Germinal center (tissue), 1 donor: Measurements from ENCODE around the gene TIAM2.
"Not testable (repeated sequence)": the region's sequence is repeated elsewhere in the genome, so short reads cannot be mapped to it uniquely, and the experiment has no call there.

Source experiments
- DNase-seq: peaks from one replicate; pipeline ENCODE4 v3.0.0; 2012; ENCODE audit warnings: mixed read lengths, low spot score

Gene TIAM2

DNA sequence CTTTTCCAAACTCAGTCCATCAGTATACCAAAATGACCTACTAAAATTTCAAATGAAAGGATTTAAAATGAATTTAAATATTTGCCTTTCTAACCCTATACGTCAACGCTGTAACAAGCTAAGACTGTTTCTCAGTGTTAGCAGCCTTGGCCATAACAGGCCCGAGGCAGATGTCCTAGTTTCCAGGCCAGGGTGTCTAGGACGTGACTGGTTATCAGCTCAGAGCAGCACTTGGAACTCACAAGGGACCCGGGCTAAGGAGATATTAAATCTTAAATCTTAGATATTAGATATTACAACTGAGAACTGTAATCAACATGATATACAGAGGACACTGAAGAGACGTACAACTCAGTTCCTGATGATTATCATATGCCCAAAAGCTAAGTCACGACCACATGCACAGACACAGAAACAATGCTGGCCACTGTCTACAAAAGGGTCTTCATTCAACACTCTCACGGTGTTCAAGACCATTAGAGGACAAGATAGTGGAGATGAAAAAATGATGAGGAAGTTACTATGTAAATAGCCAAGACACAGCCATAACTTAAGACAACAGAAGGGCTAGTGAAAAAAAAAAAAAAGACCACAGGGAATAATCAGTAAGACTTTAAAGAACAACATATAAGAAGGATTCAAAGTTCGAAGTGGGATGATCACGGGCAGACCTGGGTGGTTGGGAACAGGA is 268.4 kb downstream of the TIAM2 start, which contains the start of gene CLDN20:
Gene CLDN20, plus strand, starts transcription at position 641 of the 691 bp plus-strand sequence. CDS start 11,707 bp downstream, outside the sequence.
- DNase-seq, result no peak

DNA sequence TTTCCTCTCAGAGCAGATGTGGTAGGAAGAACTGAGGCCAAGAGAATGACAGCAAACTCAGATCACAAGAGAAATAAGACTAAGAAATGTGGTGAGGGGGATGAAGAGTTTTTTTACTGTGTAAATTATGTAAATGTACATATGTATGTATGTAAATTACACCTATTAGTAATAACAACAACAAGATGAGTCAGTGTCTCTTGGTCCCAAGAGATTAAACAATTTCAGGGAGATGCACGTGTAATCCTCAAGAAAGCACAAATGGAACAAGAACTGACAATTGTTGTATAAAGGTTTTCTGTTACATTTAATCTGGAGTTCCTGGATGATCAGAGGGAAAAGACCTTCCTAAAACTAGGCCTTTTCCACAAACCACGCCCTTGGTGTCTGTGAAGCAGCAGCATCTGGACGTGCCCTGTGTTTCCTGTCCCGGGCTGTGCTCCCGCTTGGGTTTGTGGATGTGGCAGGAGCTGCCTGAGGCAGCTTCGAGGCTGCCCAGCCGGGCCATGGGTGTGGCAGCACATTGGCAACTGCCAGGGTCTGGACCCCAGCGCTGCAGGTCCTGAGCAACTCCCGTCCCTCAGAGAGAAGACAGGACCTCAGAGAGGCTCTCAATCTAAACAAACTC is 269.7 kb downstream of the TIAM2 start:
- no peak for DNase-seq

DNA sequence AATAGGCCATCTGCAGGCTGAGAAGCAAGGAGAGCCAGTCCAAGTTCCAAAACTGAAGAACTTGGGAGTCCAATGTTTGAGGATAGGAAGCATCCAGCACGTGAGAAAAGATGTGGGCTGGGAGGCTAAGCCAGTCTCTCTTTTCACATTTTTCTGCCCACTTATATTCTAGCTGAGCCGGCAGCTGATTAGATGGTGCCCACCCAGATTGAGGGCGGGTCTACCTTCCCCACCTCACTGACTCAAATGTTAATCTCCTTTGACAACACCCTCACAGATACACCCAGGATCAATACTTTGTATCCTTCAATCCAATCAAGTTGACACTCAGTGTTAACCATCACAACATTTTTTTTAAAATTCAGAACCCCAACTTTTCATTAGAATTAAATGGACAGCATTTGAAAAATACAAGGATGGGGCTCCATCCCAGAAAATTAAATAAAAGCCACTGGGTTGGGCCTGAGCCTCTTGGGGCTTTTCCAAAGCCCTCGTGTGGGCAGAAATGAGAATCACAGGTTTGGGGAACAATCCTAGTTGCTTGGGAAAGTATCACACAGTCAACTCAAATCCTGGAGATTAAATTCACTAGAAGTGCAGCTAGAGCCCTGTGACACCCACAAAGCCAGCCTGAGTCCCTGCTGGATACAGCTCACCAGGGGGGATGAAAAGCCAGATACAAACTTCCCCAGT is 270.9 kb downstream of the TIAM2 start:
- DNase-seq, result no peak

DNA sequence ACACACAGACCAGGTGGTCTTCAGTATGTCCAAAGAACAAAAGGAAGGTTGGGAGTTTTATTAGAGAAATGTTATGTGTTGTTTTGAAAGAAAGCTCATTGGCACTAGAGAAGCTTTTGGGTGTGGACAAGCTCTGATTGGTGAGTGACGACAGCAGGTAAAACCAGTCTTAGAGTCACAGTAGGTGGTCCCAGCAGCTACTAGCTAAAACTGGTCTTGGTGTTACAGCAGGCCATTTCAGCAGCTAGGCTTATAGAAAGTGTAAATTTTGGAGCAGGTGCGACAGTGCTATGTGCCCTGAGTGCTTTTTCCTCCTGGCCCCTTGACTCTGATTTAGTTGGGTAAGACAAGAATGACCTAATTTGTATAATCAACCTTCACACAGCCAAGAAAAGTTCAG is 272.3 kb downstream of the TIAM2 start:
- no peak for DNase-seq

DNA sequence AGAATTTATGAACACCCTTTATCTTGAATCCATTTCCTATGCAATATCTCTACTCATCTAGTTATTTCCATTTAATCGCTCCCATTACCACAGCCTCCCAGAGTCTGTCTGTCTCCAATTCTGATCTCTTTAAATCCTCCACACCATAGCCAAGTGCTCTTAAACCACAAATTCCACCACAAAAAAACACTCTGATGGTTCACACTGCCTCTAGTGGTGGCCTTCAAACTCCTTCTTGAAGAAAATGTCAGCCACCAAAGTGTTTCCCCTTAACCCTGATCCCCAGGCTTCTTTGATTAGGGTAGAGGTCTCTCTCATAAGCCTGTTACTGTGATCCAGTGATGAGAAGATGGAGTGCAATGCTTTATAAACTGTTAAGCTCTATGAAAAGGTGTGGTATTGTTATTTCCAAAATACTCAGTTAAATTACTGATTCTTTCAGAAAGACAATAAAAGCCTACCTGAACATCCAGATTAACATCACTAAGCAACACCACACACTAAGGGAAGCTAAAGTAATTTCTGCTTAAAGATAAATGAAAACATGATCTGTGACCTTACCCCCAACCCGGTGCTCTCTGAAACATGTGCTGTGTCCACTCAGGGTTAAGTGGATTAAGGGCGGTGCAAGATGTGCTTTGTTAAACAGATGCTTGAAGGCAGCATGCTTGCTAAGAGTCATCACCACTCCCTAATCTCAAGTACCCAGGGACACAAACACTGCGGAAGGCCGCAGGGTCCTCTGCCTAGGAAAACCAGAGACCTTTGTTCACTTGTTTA is 273.2 kb downstream of the TIAM2 start:
- not testable (repeated sequence) for DNase-seq

DNA sequence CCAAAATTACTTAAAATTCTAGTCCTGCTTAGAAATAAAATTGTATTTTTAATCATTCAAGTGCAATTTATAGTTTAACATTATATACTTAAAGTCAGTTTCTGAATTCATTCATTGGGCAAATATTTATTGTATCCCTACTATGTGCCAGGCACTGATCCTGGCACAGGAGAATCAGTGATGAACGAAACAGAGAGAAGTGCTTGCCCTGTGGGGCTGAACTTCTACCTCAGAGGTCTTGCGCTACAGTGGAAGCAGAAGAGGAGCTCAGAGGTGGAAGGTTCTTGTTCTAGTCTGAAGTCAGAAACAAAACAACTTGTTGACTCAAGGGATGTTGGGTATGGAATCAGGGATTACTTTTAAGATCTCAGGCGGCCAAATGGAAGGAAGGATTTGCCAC is 274.6 kb downstream of the TIAM2 start:
- no peak for DNase-seq

DNA sequence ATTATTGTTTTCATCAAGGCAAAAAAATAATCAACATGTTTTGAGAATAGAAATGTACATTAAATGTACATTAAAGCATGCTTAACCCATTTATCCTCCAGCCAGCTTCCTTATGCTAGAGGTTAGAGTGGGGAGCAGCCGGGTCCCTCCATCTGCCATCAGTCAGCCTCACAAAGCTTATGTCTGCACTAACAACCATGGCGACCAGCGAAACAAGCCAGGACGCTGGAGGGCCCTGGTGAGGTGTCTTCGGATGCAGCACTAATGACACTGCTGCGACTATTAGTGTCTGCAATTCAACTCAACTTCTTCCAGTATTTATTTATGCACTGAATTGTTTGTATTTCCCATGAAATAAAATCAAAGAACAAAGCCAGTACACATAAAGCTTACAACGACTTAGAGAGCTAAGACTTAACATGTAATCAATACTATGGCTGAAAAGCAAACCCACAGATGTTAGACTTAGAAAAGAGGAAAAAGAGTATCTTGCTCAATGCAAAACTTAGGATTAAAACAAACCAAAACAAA is 275.5 kb downstream of the TIAM2 start:
- no peak for DNase-seq

DNA sequence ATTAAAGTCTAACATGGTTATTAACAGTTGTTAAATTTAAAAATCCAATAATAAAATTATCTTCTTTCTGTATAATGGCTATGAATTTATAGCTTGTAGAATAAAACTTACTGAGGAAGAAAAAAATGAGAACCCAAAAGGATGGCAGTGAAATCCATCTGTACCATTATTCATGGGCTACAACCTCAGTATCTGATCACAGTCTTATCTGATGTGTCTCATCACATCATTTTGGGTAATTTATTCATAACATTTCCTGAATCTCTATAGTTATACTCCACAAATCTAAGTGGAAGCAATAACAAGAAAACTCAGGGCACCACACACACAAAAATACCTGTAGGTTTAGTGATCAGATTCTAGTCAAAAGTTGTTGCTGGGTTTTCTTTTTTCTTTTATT is 276.0 kb downstream of the TIAM2 start:
- DNase-seq, result no peak

DNA sequence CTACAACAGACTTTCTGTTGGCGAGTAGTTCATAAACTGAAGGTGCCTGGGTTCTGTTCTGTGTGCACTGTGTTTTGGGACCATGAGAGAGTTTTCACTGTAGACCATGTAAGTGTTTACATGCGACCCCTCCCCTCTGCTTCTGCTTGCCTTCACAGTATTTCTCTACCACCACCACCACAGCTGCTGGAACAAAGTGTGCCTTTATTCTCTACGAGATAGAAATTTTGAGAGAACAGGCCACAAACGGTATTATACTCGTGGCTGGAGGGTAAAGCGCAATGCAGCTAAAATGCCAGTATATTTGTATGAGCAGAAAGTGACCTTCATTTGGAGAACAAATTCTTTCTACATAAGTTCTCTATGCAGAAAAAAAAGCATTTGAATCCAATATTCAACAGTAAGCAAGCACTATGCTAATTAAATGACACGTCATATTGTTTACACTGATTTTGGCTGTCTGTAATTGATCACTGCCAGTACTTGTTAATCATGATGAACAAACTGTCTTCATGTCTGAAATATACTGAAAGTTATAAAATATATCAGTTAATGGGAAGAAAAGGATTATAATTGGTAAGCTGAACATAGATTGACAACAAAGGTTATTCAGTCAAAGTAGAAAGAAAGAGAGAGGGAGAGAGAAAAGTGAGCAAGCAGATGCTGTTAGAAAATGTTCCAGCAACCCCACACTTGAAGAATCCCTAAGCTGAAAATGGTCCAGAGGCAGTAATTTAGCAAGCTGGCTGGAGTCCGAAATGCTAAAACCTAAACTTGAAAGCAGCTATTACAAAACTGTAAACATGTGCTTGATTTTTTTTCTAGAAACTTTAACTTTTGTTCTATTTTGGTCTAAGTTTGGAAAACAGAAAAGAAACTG is 277.5 kb downstream of the TIAM2 start:
- DNase-seq, result no peak

DNA sequence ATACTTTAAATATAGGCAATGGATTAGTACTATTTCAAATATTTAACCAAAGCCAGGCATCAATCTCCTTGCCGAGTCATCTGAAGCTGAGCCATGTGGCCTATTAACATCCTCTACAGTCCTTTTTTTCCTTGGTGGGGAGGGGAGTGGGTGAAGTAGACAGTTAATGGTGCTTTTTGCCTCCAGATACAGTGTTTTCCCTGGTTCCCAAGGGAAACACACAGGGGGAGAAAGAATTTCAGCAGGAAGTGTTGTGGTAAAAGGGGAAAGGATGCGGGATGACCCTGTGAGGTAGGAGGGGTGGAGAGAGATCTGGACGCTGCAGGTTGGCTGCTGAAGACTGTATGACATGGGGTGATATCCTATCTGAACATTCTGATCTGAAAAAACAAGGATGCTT is 278.3 kb downstream of the TIAM2 start:
- DNase-seq, result no peak

DNA sequence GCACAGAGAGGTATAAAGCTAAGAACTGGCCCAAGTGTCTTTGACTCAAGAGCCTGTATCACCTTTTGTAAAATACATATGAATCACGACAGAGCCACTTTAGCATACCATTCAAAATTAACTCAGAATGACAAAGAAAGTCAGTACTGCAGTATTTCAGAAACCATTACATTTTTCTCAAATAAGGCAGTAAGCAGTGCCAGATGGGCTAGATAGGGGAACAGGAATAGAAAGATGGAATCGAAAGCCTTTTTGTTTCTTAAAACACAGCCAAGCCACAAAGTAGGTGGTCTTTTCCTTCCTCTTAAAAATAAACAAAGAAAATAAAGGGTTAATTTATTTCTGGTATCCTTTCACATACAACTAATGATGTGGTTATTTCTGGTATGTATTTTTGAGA is 279.0 kb downstream of the TIAM2 start:
- DNase-seq, result no peak

DNA sequence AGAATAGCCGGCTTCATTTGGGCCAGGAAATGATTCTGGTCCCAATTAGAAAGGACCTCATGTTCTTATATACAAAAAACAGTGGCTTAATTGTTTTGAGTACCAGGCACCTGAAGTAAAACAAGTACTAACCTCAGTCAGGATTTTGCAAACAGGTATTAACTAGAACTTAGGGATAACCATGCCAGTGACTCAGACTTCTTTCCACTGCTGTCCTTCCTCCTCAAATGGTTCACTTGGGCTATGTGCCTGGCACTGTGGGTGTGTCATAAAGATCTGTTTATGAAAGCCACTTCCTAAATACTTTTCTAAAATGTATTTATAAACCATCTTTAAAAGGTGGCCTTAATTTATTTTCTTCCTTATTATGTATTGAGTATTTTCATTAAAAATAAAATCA is 279.4 kb downstream of the TIAM2 start:
- DNase-seq, result no peak

DNA sequence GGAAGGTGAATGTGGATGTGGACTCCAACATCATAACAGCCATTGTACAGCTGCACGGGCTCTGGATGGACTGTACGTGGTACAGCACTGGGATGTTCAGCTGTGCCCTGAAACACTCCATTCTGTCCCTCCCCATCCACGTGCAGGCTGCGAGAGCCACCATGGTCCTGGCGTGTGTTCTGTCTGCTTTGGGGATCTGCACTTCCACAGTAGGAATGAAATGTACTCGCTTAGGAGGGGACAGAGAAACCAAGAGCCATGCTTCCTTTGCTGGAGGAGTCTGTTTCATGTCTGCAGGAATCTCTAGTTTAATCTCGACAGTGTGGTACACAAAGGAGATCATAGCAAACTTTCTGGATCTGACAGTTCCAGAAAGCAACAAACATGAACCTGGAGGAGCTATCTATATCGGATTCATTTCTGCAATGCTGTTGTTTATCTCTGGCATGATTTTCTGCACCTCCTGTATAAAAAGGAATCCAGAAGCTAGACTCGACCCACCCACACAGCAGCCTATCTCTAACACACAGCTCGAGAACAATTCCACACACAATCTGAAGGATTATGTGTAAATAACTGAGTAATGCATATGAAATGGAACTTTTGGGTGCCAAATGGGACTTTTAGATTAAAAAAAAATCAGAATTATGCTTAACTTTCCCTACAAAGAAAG is 280.8 kb downstream of the TIAM2 start:
- no peak for DNase-seq

DNA sequence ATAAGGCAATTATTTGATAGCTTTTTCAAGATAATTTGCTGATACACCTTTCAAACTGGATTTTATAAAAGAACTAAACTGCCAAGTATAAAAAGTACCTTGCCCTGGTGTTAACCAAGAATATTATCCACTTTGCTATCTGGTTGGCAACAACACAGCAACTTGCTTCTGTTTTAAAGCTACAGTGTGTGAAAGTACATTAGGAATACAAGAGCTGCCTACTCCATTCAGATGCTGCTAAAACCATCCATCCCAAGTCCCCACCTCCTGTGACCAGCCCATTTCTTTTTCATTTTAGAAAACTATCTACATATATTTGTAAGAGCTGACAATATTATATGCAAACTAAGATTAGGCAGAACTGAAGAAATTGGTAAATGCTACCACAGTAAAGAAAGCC is 281.5 kb downstream of the TIAM2 start:
- DNase-seq, result no peak

DNA sequence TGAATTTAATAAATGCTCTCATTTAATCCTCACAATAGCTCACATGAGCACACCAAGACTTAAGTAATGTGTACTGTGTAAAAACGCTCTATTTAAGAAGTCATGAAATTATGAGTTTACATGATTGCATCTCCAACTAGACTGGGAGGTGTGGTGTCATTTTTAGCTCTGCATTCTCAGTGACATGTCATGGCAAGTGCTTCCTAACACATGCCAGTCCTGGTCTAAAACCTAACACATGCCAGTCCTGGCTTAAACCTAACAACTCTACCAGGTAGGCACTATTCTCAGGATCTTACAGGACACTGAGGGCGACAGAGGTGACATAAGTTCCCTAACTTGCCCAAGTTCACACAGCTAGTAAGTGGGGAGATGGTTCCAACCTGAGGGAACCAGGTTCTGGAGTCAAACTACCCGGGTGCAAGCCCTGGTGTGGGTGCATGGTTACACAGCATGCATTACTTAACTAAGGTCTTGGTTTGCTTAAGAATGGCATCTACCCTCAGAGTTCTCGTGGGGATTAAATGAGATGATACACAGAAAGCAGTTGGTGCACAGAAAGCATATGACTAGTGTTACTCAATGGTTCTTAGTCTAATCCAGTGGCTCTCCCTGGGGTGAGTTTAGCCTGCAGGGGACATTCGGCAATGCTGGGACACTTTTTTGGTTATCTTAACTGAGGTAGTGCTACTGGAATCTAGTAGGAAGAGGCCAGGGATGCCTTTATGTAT is 283.4 kb downstream of the TIAM2 start:
- DNase-seq, result no peak

DNA sequence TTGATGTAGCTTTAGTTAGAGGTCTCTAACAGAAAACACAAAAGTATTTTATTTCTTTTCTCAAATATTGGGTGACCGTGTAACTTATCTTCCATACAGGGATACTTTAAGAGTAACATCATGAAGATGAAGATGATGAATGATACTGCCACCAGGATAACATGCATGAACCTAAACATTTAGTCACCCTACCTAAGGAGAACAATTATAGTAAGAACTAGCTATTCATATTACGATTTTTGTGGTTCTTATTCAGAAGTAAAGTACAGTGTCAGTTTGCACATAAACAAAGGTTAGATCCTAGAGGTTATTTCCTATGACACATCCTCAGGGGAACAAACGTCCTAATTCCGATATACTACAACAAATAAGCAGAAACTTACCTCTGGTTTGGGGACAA is 289.7 kb downstream of the TIAM2 start:
- no peak for DNase-seq

DNA sequence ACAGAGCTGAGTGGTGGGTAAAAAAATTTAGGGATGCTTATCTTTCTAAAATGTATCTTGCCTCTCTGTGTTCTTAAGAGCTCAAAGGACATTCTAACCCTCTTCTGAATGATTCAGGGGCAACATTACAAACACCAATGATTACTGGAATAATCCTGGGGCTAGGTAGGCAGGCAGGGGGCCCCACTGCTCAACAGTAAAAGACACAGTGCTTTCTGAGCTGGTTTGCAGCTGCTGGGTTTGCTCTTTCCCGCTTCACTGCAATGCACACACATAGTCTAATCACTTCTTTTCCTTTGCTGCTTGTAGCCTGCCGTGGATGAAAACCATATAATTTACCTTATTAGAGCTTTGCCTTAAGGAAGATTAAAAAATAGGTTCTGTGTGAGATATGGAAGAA is 292.6 kb downstream of the TIAM2 start:
- no peak for DNase-seq

DNA sequence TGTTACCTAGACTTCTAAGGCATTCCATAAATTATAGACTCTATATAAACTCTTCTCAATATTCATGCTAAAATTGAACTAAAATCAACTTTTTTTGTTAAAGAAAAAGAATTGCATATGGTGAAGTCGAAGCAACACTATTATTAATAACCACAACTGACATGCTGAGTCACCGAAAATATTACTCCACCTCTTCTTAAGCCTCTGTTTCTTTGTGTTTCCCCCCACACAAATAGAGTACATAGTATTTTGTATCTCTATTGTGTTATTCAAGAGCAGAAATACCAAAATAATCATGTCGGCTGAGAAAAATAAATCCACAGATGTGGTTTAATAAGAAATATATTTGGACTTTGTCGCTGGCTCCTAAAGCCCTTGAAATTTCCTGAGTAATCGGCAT is 295.4 kb downstream of the TIAM2 start:
- DNase-seq, result no peak

DNA sequence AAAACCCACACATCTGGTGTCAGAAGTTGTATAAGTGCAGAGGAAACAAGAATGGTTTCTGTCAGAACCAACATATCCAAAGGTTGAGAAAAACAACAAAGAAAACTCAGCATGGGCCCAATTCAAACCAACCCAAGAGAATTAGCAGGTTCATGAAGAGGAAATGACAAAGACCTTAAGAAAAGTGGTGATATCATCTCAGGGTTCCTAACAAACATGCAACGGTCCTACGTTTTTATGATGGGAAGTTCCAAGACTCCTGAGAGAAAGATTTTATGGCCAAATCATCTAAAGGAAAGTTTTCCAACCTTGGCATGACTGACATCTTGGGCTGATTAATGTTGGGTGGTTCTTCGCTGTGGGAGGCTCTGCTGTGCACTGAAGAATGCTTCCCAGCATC is 296.2 kb downstream of the TIAM2 start:
- no peak for DNase-seq

DNA sequence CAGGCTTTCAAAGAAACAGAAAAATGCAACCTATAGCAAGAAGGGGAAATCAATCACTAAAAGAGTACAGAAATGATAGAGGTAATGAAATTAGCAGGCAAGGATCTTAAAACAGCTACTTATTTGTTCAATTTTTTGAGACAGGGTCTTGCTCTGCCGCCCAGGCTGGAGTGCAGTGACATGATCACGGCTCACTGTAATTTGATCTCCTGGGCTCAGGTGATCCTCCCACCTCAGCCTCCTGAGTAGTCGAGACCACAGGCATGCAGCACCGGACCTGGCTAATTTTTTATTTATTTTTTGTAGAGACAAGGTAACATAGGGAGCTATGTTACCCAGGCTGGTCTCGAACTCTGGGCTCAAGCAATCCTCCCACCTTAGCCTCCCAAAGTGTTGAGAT is 297.6 kb downstream of the TIAM2 start:
- DNase-seq, result no peak
